HG03108 (cell line): ENCODE measurements around the gene TRO.

Experiments
- ATAC-seq: cut with Tn5 transposase; IDR thresholded peaks from one replicate; pipeline ENCODE4 v1.9.1; 2021; ENCODE audit warnings: moderate library complexity; ENCODE audit not compliant: unreplicated experiment

Gene TRO

DNA sequence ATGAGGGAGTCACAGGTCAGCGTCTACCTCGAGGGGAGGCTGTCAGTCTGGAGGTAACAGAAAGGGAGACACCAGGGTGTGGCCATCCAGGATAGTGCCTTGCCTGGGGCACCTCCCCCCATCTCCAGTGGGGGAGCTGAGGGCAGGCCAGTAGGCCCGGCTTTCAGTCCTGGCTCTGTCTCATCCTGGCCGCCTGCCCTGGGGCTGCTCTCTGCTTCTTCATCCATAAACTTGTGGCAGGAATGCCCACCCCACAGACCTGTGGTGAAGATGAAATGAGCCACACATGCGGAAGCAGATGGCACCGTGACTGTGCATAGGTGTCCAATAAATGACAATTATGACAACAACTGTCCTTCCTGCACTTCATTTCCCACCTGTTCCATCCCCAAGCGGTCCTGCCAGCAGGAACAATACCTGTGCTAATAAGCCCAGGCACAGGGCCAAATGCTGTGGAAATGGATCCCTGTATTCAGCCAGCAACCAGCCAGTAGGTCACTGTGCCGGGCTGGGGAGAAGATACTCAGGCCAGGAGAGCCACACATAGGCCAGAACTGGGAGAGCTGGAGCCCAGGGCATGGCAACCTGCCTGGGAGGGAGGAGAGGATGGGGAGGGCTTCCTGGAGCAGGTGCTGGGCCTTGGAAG lies 30.2 kb downstream of the TRO start:
- ATAC-seq = no peak

DNA sequence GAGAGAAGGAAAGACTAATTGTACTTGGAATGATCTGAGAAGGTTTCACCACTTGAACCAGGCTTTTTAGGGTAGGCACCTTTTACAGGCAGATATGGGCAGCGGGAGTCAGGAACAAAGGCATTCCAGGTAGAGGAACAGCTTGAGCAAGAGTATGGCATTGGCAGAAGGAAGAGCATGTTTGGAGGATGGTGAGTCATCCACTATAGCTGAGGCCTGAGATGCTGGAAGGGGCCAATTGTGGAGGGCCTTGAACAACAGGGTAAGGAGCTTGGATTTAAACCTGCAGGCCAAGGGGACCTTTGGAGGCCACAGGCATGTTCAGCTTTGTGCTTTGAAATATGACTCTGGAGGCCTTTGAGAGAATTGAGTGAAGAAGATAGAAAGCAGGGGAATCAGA lies 41.1 kb downstream of the TRO start:
- ATAC-seq = no peak

DNA sequence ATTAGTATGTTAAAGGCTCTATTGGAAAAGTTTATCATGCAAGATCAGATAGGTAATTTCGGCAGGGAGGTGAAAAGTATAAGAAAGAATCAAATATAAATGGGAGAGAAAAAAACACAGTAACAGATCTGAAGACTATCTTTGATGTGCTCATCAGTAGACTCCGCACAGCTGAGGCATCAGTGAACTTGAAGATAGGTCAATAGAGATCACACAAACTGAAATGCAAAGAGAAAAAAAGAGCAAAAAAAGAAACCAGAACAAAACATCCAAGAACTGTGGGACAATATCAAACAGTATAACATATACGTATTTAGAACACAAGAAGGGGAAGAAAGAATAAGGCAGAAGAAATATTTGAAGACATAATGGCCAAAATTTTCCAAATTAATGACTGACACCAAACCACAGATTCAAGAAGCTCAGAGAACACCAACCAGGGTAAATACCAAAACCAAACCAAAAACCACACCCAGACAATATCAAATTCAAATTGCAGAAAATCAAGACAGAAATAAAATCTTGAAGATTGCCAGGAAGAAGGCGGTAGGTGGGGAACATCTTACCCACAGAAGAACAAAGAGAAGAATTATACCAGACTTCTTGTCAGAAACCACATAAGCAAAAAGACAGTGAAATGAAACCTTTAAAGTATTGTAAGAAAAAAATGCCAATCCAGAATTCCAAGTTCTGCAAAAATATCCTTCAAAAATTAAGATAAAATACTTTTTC lies 44.3 kb downstream of the TRO start:
- no peak for ATAC-seq

- no peak for ATAC-seq
Measured at GRCh38 chrX:54977387-54977786, 56.8 kb downstream of the TRO start.

GRCh38 chrX:54978448-54978847 lies 57.8 kb downstream of the TRO start:
- no peak for ATAC-seq

DNA sequence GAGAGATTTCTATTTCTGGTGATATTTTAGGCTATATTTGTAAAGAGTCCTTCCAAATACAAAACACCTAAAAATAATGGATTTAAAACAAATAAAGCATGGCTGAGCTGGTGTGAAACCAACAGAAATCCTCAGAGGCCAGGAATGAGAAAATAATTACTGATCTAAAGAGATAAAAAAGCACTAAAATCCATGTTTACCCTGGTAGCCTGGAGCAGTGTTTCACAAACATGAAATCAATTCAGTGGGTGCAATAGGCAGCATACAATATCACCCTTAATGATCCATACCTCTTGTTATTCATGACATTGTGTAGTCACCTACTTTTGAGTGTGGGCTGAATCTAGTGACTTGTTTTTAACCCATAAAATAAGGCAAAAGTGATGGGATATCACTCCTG lies 58.8 kb downstream of the TRO start:
- no peak for ATAC-seq

DNA sequence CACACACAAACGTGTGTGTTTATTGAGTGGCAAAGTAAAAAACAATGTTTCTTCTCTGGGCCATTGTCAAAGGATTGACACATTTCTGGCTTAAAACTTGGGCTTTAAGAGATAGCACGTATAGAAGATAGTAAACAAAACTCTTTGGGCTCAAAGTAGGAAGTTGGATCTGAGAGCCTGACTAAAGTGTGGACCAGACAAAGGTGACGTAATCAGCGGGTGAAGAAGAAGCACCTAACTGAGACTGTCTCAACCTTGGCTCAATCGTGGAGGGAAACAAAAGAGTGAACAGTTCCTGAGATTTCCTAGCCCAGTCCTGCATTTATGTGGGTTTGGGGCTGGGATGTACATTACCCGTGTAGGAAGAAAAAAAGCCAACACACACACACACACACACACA lies 59.7 kb downstream of the TRO start:
- no peak for ATAC-seq
